HUES64 (cell line): Measurements from ENCODE around the gene PDE2A.

Experiments used
- H3K27ac ChIP-seq: 2 replicates; pipeline ENCODE4 v1.7.0; 2013; ENCODE audit warnings: low read depth, low read length, inconsistent platforms
- H3K27me3 ChIP-seq: 2 replicates; pipeline ENCODE4 v1.6.1; 2013; ENCODE audit warnings: mild to moderate bottlenecking, low read length; ENCODE audit not compliant: insufficient read depth
- H3K36me3 ChIP-seq: 2 replicates; pipeline ENCODE4 v1.6.1; 2013; ENCODE audit warnings: mild to moderate bottlenecking, low read length; ENCODE audit not compliant: insufficient read depth
- H3K4me1 ChIP-seq: 2 replicates; pipeline ENCODE4 v1.6.1; 2013; ENCODE audit warnings: mild to moderate bottlenecking, low read length, moderate library complexity; ENCODE audit not compliant: insufficient read depth
- H3K4me3 ChIP-seq: 2 replicates; pipeline ENCODE4 v1.5.1; 2013; ENCODE audit warnings: mild to moderate bottlenecking, low read length, moderate library complexity
- H3K9ac ChIP-seq: 2 replicates; pipeline ENCODE4 v1.6.1; 2013; ENCODE audit warnings: mild to moderate bottlenecking, low read depth, low read length
- H3K9me3 ChIP-seq: 2 replicates; pipeline ENCODE4 v1.6.1; 2013; ENCODE audit warnings: low read depth, low read length; ENCODE audit not compliant: insufficient read depth
- WGBS: fragments of 150-250, 120-280 bp; methylation state at CpG from one replicate; pipeline ENCODE4 v1.1.7; 2013; ENCODE audit warnings: missing lambda C conversion rate; 5-methylcytosine and 5-hydroxymethylcytosine counted together

Gene PDE2A

DNA sequence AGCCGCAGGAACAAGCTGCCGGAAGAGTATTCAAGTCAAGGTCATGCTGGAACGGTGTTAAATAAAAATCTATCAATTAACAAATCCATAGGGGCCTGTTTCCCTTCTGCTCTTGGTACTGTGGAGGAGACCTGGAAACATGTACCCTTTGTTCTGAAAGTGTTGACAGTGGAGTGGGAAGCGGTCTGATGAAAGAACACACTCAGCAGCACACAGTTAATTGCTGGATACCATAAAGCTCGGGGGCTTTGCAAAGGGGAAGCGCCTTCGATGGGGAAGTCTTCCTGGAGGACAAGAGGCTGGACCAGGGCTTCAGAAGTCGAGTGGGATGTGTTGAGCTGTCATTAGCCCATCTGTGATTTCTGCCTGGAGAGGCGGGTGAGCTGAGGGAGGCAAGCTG lies 127.4 kb downstream of the PDE2A start:
- Histone ChIP-seq H3K27ac (no peak overlapping the region), H3K9ac (no peak overlapping the region), H3K36me3 (no peaks in the 10 kb centered on the region), H3K27me3 (no peaks in the 10 kb centered on the region), H3K4me3 (no peak overlapping the region), H3K9me3 (no peaks in the 10 kb centered on the region), H3K4me1 (no peaks in the 10 kb centered on the region)
- WGBS, result 74% methylated on average over 9 of the region's 9 CpGs

DNA sequence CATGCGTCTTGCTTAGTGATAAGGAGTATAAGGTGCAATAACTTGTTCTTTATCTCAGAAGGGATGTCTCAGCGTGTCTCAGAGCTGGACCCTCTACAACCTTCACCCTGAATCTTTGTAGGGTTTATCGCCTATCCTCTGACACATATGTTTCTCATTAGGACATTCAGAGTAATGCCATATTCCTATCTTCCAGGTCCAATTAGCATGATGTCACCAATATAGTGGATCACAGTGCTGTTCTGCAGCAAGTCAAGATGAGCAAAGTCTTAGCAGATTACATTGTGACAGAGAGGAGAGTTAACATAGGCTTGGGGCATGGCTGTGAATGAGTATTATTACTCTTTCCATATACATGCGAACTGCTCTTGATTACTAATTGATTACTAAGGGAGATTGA lies 129.6 kb downstream of the PDE2A start:
- 85% methylated on average over 3 of the region's 4 CpGs for WGBS
- Histone ChIP-seq H3K27ac (no peak overlapping the region), H3K36me3 (no peaks in the 10 kb centered on the region), H3K9ac (no peak overlapping the region), H3K9me3 (no peaks in the 10 kb centered on the region), H3K4me3 (no peak overlapping the region), H3K4me1 (no peaks in the 10 kb centered on the region), H3K27me3 (no peaks in the 10 kb centered on the region)

DNA sequence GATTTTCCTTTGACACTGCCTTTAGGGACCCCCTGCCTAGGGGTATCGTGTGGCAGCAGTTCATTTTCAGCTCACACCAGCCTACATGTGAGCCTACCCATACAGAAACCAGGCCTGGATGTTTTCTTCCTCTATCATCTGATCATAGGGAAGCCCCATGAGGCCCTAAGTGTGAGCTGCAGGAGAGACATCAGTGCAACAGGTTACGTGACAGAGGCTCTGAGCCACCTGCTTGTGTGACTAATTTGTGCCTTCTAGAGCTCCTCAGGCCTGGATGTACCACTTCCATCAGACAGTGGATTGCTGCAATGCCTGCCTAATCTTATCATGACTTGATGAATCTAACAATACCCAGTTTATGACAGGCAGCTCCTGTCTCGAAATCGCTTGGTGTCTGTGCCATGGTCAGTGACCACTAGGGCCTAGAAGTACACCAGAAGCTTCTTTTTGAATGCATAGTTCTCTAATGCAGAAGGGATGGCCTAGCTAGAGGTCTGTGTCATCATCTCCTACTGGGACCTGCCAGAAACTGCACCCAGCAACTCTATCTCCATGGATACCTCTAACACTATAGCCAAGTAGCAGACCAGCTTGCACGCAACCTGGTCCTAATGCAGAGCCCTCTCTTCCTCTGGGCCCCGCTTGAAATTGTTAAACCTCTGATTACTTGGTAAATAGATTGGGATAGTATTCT lies 130.2 kb downstream of the PDE2A start:
- H3K4me3 ChIP-seq, result no peak overlapping the region
- H3K36me3 ChIP-seq, result no peaks in the 10 kb centered on the region
- no peak overlapping the region for H3K27ac ChIP-seq
- H3K9ac ChIP-seq, result no peak overlapping the region
- H3K27me3 ChIP-seq, result no peaks in the 10 kb centered on the region
- no peaks in the 10 kb centered on the region for H3K9me3 ChIP-seq
- H3K4me1 ChIP-seq, result no peaks in the 10 kb centered on the region
- WGBS, result 94% methylated on average over 6 of the region's 6 CpGs

DNA sequence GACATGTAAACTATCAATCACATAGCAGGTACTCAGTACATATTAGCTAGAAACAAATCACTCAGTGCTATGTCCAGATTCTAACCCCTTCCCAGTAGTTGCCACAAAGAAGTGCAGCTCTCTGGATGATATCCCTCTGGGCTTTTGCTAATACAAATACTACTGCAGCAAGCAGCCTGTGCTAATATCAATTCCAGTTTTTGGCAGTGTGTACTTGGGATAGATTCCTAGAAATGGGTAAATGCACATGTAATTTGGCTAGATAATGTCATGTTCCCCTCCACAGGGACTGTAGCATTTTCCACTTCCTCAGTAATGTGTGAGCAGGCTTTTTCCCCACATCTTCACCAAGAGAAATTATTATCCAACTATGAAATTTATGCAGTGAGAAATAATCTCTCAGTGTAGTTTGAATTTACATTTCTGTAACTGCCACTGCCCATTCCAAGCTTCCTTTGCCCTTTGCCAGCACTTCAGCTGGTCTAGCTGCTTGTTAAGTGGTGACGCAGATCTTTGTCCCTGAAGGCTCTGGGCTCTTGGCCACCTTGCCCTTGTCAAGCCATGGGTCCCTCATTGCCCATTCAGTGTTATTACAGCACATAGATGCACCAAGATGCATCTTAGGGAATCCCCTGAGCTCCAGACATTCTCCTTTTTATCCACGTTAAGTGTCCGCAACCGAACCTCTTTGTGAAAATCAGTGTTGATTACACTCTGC lies 132.8 kb downstream of the PDE2A start:
- H3K27me3 ChIP-seq, result no peaks in the 10 kb centered on the region
- no peaks in the 10 kb centered on the region for H3K9me3 ChIP-seq
- H3K9ac ChIP-seq, result no peak overlapping the region
- H3K4me1 ChIP-seq, result peaks cover 10% of the 10 kb centered on the region
- H3K27ac ChIP-seq, result no peak overlapping the region
- no peak overlapping the region for H3K4me3 ChIP-seq
- no peaks in the 10 kb centered on the region for H3K36me3 ChIP-seq
- WGBS, result 93% methylated on average over 4 of the region's 4 CpGs

DNA sequence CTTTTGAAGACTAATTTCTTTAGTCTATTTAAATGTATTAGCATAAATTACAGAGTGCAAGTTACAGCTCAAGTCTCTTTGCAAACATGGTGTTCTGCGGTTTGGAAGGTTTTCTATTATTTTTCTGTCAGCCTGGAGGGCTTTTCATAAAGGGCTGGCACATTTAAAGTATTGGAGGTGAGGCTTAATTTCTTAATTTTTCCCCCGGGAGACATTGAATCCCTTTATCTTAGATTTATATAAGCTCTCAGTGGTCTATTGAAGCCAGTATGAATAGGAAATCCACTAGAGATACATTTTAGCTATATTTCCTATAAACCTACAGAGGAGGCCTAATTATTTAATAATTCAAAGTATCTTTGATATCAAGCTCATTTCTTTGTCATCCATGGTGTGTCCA lies 137.2 kb downstream of the PDE2A start:
- Histone ChIP-seq H3K36me3 (no peaks in the 10 kb centered on the region), H3K4me3 (no peak overlapping the region), H3K27me3 (no peaks in the 10 kb centered on the region), H3K9me3 (no peaks in the 10 kb centered on the region), H3K4me1 (peaks cover 24% of the 10 kb centered on the region), H3K9ac (no peak overlapping the region), H3K27ac (no peak overlapping the region)
- WGBS, result 68% methylated on average over 1 of the region's 2 CpGs

DNA sequence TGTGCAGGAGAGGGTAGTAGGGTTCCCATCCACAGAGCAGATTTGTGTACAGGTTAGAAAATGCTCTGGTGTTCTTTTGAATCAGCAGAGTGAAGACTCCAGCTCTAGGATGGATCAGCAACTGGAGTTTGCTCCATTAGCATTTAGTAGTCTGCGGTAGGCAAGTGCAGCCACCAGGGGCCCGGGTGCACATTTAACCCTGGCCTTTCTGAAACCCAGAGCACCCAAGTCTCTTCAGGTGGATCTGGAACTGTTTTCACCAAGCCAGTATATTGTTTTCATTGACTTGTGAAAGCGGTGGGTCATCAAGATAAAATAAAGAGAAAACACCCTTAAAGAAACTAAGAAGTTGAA lies 139.1 kb downstream of the PDE2A start:
- WGBS, result 10% methylated on average over 2 of the region's 3 CpGs
- H3K9me3 ChIP-seq, result no peaks in the 10 kb centered on the region
- H3K4me1 ChIP-seq, result peaks cover 24% of the 10 kb centered on the region
- peak overlapping the region; percentile 14; the same call in 1 of the 2 replicates for H3K27ac ChIP-seq
- no peaks in the 10 kb centered on the region for H3K36me3 ChIP-seq
- 0 out of 2 replicates have a peak overlapping the region, but pooled peaks have one; percentile 2 for H3K9ac ChIP-seq
- no peak overlapping the region for H3K4me3 ChIP-seq
- H3K27me3 ChIP-seq, result no peaks in the 10 kb centered on the region

DNA sequence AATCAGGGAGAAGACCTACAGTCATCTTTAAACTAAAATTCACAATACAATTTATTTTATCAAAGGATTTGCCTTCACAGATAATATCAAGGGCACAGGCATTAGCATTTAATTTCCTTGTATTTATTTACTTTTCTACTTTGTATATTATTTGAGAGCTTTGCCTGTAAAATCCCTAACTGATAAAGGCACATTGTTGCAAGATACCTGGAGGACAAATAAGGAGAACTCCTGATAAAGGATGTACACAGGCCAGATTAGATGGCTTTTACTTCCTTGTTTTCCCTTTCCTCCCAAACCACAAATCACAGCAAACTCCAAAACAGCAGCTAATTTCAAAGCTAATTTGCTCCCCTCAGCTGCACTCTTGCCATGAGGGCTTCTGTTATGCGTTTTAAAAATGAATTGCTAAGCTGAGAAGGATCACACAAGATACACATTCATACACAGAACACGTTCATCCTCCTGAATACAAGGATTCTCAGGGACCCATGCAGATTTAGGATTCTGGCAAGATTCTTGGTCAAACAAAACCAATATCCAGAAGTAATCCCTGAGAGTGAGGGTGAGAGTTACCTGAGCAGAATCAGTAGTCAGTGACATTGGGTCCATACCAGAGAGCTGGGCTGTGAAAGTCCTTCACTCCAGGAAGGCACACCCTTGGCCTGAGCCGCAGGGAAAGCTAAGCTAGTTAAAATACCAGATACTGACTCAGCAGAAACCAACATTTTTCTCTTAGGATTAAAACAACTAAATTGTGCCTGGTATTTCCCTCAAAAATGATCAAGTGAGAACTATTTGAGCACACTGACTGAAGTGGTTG lies 139.6 kb downstream of the PDE2A start:
- H3K9ac ChIP-seq, result peak overlapping the region; percentile 2; the same call in 1 of the 2 replicates
- WGBS, result 51% methylated on average over 3 of the region's 3 CpGs
- peaks cover 24% of the 10 kb centered on the region for H3K4me1 ChIP-seq
- no peaks in the 10 kb centered on the region for H3K27me3 ChIP-seq
- H3K9me3 ChIP-seq, result no peaks in the 10 kb centered on the region
- no peak overlapping the region for H3K4me3 ChIP-seq
- peak overlapping the region; percentile 14 for H3K27ac ChIP-seq
- H3K36me3 ChIP-seq, result no peaks in the 10 kb centered on the region

DNA sequence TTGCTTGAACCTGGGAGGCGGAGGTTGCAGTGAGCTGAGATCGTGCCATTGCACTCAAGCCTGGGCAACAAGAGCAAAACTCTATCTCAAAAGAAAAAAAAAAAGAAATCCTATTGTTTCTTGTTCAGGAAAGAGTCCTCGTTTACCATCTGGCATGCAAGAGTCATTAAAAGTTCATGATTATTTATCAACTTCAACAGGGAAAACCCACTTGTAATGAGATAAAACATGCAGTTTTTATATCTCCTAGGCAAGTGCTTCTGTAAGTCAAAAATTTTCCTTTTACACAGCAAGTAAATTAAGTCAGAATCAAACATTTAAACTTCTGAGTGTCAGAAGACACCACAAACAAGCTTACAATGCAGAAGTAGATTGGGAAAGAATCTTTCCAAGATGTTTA lies 145.2 kb downstream of the PDE2A start:
- Histone ChIP-seq H3K9ac (no peak overlapping the region), H3K27ac (no peak overlapping the region), H3K27me3 (no peaks in the 10 kb centered on the region), H3K9me3 (no peaks in the 10 kb centered on the region), H3K4me1 (no peaks in the 10 kb centered on the region), H3K36me3 (no peaks in the 10 kb centered on the region), H3K4me3 (no peak overlapping the region)
- 85% methylated on average over 3 of the region's 3 CpGs for WGBS

DNA sequence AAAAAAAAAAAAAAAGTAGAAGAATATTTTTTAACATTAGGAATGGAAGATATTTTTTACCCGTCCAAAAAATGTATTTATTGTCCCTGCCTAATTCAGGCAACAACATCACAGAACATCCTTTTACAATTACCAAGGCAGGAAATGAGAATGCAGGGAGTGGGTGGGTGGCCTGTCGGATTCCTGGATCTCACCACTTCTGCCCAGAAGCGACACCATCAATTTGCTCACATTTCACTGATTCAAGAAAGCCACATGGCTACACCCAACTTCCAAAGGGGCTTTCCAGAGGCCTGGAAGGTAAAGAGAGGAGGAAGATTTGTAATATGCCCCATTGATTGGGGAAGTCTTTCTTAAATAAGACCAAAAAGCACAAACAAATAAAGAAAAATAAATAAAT lies 146.1 kb downstream of the PDE2A start:
- Histone ChIP-seq H3K4me1 (no peaks in the 10 kb centered on the region), H3K9ac (no peak overlapping the region), H3K36me3 (no peaks in the 10 kb centered on the region), H3K27me3 (no peaks in the 10 kb centered on the region), H3K9me3 (no peaks in the 10 kb centered on the region), H3K27ac (no peak overlapping the region), H3K4me3 (no peak overlapping the region)
- 100% methylated on average over 2 of the region's 3 CpGs for WGBS
